Measurements from ENCODE around the gene ANKAR. TPM values are rescaled to one million over a fixed set of nuclear protein-coding genes. Genes with fewer than 3 reads are reported as not detected.
"Not testable (repeated sequence)": the region's sequence is repeated elsewhere in the genome, so short reads cannot be mapped to it uniquely, and the experiment has no call there.

Gene ANKAR
- total RNA-seq, 2 experiments from 2014 or later: 3.5 to 3.6 TPM

GRCh38 chr2:189661957-189662321 is 12.5 kb upstream of the ANKAR start:
- intact Hi-C loops (cut with micrococcal nuclease): loop anchor here (1.0 to 2.0 kb wide), 3 partner anchors 13 to 101 kb away; partner anchors contain the start of genes ANKAR and OSGEPL1
- H3K27me3 Mint-ChIP-seq: no peaks in the 10 kb centered on the region
- ChIA-PET CTCF (interaction anchor here (1.4 to 8.5 kb wide), 8 partner anchors 12 to 104 kb away, joined by 4 to 96 read pairs (median 29); partner anchors contain the start of genes ANKAR and OSGEPL1), POLR2A (interaction anchor here (0.6 to 3.2 kb wide), 8 partner anchors 9 to 1545 kb away, joined by 3 to 14 read pairs (median 4); partner anchors contain the start of genes ANKAR, ORMDL1, OSGEPL1 and PMS1)
- ATAC-seq (no peak), DNase-seq (no peak)
- H3K36me3 Mint-ChIP-seq (ENCODE audit: low read depth): peaks cover 18% of the 10 kb centered on the region
- H3K4me3 Mint-ChIP-seq: no peak overlapping the region
- H3K4me1 Mint-ChIP-seq (ENCODE audit: low read depth): peaks cover 55% of the 10 kb centered on the region
- H3K9me3 Mint-ChIP-seq: no peaks in the 10 kb centered on the region
- TF ChIP-seq CTCF (IDR thresholded peaks at IDR 0.05): no peak
- H3K27ac Mint-ChIP-seq: no peak overlapping the region

GRCh38 chr2:189662669-189663226 is 11.7 kb upstream of the ANKAR start:
- no peak for TF ChIP-seq CTCF (IDR thresholded peaks at IDR 0.05)
- Mint-ChIP-seq H3K27ac (no peak overlapping the region), H3K27me3 (no peaks in the 10 kb centered on the region), H3K4me3 (no peak overlapping the region), H3K9me3 (no peaks in the 10 kb centered on the region), H3K4me1 (ENCODE audit: low read depth) (peaks cover 52% of the 10 kb centered on the region), H3K36me3 (ENCODE audit: low read depth) (peaks cover 26% of the 10 kb centered on the region)
- ChIA-PET POLR2A (interaction anchor here (0.6 to 3.2 kb wide), 6 partner anchors 9 to 252 kb away, joined by 3 to 14 read pairs (median 4); partner anchors contain the start of genes ORMDL1, OSGEPL1 and PMS1), CTCF (interaction anchor here (1.0 to 8.5 kb wide), 4 partner anchors 11 to 127 kb away, joined by 3 to 96 read pairs (median 26); partner anchors contain the start of gene ANKAR)
- ATAC-seq (no peak), DNase-seq (peak; percentile 16)
- intact Hi-C loops (cut with micrococcal nuclease): loop anchor here (2.0 kb wide), 1 partner anchor 100 kb away; the partner anchor contains the start of gene OSGEPL1

GRCh38 chr2:189663319-189663718 is 11.2 kb upstream of the ANKAR start:
- ChIA-PET POLR2A (interaction anchor here (0.6 to 3.2 kb wide), 4 partner anchors 10 to 251 kb away, joined by 3 to 14 read pairs (median 7); partner anchors contain the start of genes ORMDL1, OSGEPL1 and PMS1), CTCF (interaction anchor here (1.0 to 8.5 kb wide), 3 partner anchors 11 to 126 kb away, joined by 3 to 96 read pairs (median 4); partner anchors contain the start of gene ANKAR)
- Mint-ChIP-seq H3K36me3 (ENCODE audit: low read depth) (peaks cover 28% of the 10 kb centered on the region), H3K27ac (peak overlapping the region; percentile 30), H3K4me3 (peak overlapping the region; percentile 60), H3K4me1 (ENCODE audit: low read depth) (peaks cover 47% of the 10 kb centered on the region)
- DNase-seq, ATAC-seq, H3K27me3 Mint-ChIP-seq, H3K9me3 Mint-ChIP-seq: not testable (repeated sequence)
- intact Hi-C loops (cut with micrococcal nuclease): loop anchor here (2.0 kb wide), 1 partner anchor 99 kb away; the partner anchor contains the start of gene OSGEPL1

GRCh38 chr2:189669913-189670312 is 4.6 kb upstream of the ANKAR start:
- Mint-ChIP-seq H3K9me3 (no peaks in the 10 kb centered on the region), H3K36me3 (ENCODE audit: low read depth) (peaks cover 44% of the 10 kb centered on the region), H3K27ac (no peak overlapping the region), H3K27me3 (no peaks in the 10 kb centered on the region), H3K4me1 (ENCODE audit: low read depth) (peaks cover 22% of the 10 kb centered on the region), H3K4me3 (no peak overlapping the region)
- intact Hi-C loops (cut with micrococcal nuclease): no loop called here
- ChIA-PET CTCF (interaction anchor here (1.3 kb wide), 1 partner anchor 29 kb away, joined by 3 read pairs; no protein-coding TSS in a partner anchor), POLR2A (no interaction called here)
- ATAC-seq (no peak), DNase-seq (no peak)
- no peak for TF ChIP-seq CTCF (IDR thresholded peaks at IDR 0.05)

GRCh38 chr2:189673661-189674373 is 653 bp upstream of the ANKAR start:
- peak overlapping the region; percentile 66 for H3K4me3 Mint-ChIP-seq
- peaks cover 50% of the 10 kb centered on the region for H3K36me3 Mint-ChIP-seq (ENCODE audit: low read depth)
- H3K27me3 Mint-ChIP-seq: no peaks in the 10 kb centered on the region
- ATAC-seq (peak; percentile 47), DNase-seq (no peak)
- H3K4me1 Mint-ChIP-seq (ENCODE audit: low read depth): peaks cover 23% of the 10 kb centered on the region
- intact Hi-C loops (cut with micrococcal nuclease): loop anchor here (2.0 kb wide), 1 partner anchor 13 kb away; the partner anchor contains the start of gene ASNSD1
- POLR2A ChIA-PET: interaction anchor here (0.5 to 4.0 kb wide), 6 partner anchors 9 to 89 kb away, joined by 3 to 16 read pairs (median 4); partner anchors contain the start of gene OSGEPL1
- CTCF ChIA-PET: interaction anchor here (0.7 to 6.8 kb wide), 11 partner anchors 12 to 89 kb away, joined by 3 to 96 read pairs (median 9); partner anchors contain the start of genes ASNSD1 and OSGEPL1
- H3K9me3 Mint-ChIP-seq: peaks cover 14% of the 10 kb centered on the region
- peak overlapping the region; percentile 83 for H3K27ac Mint-ChIP-seq
- TF ChIP-seq CTCF (IDR thresholded peaks at IDR 0.05): no peak

All from activated CD8-positive, alpha-beta T cell treated with anti-CD3 and anti-CD28 coated beads for 36 hours (primary cell).